GM12891 (cell line): ENCODE measurements around the gene NSL1.

Source experiments
- DNase-seq: peaks from one replicate; pipeline ENCODE4 v3.0.0; 2011; ENCODE audit warnings: low spot score; ENCODE audit not compliant: insufficient read length
- FAIRE-seq: peaks from 2 replicates; lab custom pipeline; 2011; peaks lifted over from hg19 to GRCh38; lab: Jason Lieb, UNC
- PAX5 ChIP-seq: IDR thresholded peaks from 2 replicates; pipeline ENCODE4 v1.6.1; 2011; ENCODE audit warnings: low read length, moderate library complexity, mild to moderate bottlenecking; ENCODE audit not compliant: insufficient read depth, severe bottlenecking
- POLR2A ChIP-seq: IDR thresholded peaks from 2 replicates; pipeline ENCODE4 v1.6.1; 2011; ENCODE audit warnings: low read depth, low read length, control low read depth
- POLR2AphosphoS5 ChIP-seq: IDR thresholded peaks from 2 replicates; pipeline ENCODE4 v1.6.1; 2011; ENCODE audit warnings: low read depth, low read length, control low read depth
- POU2F2 ChIP-seq: IDR thresholded peaks from 2 replicates; pipeline ENCODE4 v1.6.1; 2011; ENCODE audit warnings: low read depth, mild to moderate bottlenecking, control low read depth, low read length, moderate library complexity
- SPI1 ChIP-seq: IDR thresholded peaks from 2 replicates; pipeline ENCODE4 v1.6.1; 2011; ENCODE audit warnings: low read depth, low read length, control low read depth
- TAF1 ChIP-seq: IDR thresholded peaks from 2 replicates; pipeline ENCODE4 v1.6.1; 2011; ENCODE audit warnings: low read depth, low read length, control low read depth

NSL1 gene

DNA sequence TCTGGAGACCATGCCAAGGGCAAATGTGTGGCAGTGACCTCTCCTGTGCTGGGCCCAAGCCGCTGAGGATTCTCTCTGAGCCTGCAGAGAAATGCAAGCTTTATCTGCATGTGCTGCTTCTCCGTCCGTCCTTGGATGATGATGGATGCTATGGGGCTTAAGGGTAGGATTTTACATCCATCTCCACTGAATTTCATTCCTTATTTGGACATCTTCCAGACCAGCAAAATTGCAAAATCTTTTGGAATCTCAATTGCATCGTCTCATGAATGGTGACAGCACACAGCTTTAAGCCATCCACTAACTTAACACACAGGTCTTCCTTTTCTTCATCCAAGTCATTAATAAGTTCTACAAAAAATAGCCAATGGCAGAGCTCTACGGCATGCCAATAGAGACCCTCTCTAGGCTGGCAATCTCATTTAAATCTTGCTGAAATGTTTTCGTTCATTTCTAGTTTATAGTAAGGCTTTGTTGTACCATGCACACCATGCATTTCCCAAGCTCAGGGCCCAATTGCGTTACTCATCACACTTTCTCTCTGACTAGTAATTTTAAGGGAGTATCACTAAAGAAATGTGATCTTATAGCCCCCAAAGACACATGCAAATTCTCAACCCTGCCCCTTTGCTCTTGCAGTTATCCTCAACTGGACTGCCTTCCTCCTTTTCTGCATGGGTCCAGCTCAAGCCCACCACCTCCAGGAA is 103.1 kb downstream of the NSL1 start:
- TF ChIP-seq PAX5 (no peak), POLR2A (no peak), POU2F2 (no peak), POLR2AphosphoS5 (no peak), TAF1 (no peak), SPI1 (no peak)
- FAIRE-seq, result no peak
- no peak for DNase-seq

GRCh38 chr1:212687811-212688210 is 103.8 kb downstream of the NSL1 start:
- no peak for TF ChIP-seq POLR2AphosphoS5
- DNase-seq (no peak), FAIRE-seq (no peak)

DNA sequence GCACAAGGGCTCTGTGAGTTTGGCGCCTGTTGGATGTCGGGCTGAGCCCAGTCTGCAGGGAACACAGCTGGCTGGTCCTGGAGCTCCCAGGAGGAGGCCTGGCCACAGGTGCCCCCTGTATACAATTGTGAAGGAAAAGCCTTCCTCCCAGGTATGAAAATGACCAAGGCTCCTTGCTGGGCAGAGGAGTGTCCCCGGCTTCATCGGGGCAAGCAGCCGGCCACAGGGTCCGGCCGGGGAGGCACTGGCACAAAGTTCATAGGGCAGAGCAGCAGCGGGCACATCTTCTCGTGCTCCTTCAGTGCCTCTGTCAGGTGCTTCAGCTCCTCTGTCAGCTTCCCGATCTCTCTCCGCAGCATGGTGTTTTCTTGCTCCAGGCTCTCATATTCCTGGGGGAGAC is 105.0 kb downstream of the NSL1 start:
- DNase-seq, result no peak
- FAIRE-seq, result no peak
- no peak for TF ChIP-seq POU2F2
- TF ChIP-seq TAF1, result no peak
- TF ChIP-seq POLR2A, result no peak
- no peak for TF ChIP-seq SPI1
- TF ChIP-seq POLR2AphosphoS5, result no peak
- TF ChIP-seq PAX5, result no peak

- FAIRE-seq (no peak), DNase-seq (no peak)
- TF ChIP-seq POLR2AphosphoS5, result no peak
Measured at GRCh38 chr1:212686069-212686468, 105.5 kb downstream of the NSL1 start.

DNA sequence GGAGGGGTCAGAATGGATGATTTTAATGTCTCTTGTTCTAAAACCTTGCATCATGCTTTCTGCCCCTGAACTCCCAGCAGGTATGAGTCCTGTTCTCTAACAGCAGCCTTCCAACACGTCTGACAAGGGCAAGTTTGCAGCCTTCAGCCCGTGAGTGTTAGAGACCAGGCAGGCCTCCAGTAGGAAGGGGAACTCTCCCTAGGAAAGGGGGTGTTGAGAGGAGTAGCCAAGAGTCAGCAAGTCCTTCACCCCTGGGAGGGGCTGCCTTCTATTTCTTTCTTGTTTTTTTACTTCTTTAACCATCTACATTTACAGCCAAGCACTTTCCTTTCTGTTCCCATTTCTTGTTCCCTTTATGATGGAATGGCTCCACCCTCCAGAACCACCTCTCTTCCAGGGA is 106.1 kb downstream of the NSL1 start:
- TF ChIP-seq PAX5 (no peak), POLR2AphosphoS5 (no peak), POLR2A (no peak), SPI1 (no peak), POU2F2 (no peak), TAF1 (no peak)
- DNase-seq (no peak), FAIRE-seq (no peak)

DNA sequence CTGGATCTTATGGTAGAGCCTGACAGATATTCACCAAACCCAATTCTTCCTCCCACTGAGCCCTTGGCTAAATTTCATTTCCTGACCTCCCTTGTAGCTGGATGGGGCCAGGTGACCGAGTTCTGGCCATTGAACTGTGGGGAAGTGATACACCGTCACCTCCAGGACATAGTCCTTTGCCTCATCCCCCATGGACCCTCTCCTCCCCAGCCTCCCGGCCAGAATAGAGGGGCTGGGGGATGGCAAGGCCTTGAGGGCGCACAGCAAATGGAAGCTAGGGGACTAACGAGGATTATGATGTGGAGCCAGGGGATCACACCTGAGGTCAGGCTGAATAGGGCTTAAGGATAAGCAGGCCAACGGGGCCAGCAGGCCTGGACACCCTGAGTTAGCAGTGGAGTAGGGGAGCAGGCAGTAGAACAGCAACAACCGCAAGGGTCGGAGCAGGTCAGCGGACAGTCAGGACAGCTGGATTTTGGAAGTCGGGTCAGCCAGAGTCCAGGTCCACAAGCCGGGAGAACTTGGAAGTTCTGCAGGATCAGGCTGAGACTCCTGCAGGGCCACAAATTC is 107.0 kb downstream of the NSL1 start:
- DNase-seq, result no peak
- FAIRE-seq, result peak; percentile 5
- TF ChIP-seq PAX5 (no peak), TAF1 (no peak), POLR2A (no peak), POLR2AphosphoS5 (no peak), POU2F2 (no peak), SPI1 (no peak)

- peak; percentile 76 for FAIRE-seq
- no peak for TF ChIP-seq POLR2A
- TF ChIP-seq SPI1, result no peak
- no peak for TF ChIP-seq PAX5
- TF ChIP-seq POU2F2, result no peak
- no peak for TF ChIP-seq POLR2AphosphoS5
- no peak for TF ChIP-seq TAF1
- DNase-seq, result no peak
Measured at GRCh38 chr1:212684076-212684475, 107.5 kb downstream of the NSL1 start.

GRCh38 chr1:212683357-212683722 is 108.2 kb downstream of the NSL1 start:
- FAIRE-seq (peak; percentile 94), DNase-seq (peak; percentile 63)
- TF ChIP-seq SPI1, result peak; percentile 92
- no peak for TF ChIP-seq PAX5
- peak; percentile 66 for TF ChIP-seq POLR2AphosphoS5
- TF ChIP-seq POU2F2, result peak; percentile 50; the same call in 1 of the 2 replicates

GRCh38 chr1:212680680-212681389 is 110.7 kb downstream of the NSL1 start:
- DNase-seq (no peak), FAIRE-seq (peak; percentile 67)
- TF ChIP-seq SPI1 (no peak), TAF1 (no peak), PAX5 (no peak), POLR2A (no peak), POLR2AphosphoS5 (no peak), POU2F2 (no peak)
